H1 (cell line): ENCODE measurements around the gene PSMC1. TPM values are rescaled to one million over a fixed set of nuclear protein-coding genes. Genes with fewer than 3 reads are reported as not detected.
A peak's percentile ranks its signal among the peaks of the same experiment; 100 is the strongest.

Experiments used
- BACH1 ChIP-seq: IDR thresholded peaks from 2 replicates; pipeline ENCODE4 v1.6.1; 2012; ENCODE audit warnings: low read length, improper control_type of control experiment
- CREB1 ChIP-seq: IDR thresholded peaks from 2 replicates; pipeline ENCODE4 v1.6.1; 2012; ENCODE audit warnings: inconsistent platforms
- CTBP2 ChIP-seq: IDR thresholded peaks from 2 replicates; pipeline ENCODE4 v1.7.0; 2011; ENCODE audit warnings: borderline replicate concordance, mild to moderate bottlenecking, moderate library complexity, mixed read lengths, low read length; ENCODE audit not compliant: insufficient read depth, insufficient read length
- E2F6 ChIP-seq: IDR thresholded peaks from 2 replicates; pipeline ENCODE4 v1.6.1; 2012; ENCODE audit warnings: inconsistent platforms
- EGR1 ChIP-seq: IDR thresholded peaks from 2 replicates; pipeline ENCODE4 v1.6.1; 2011; ENCODE audit warnings: low read depth, low read length, borderline replicate concordance
- EP300 ChIP-seq, 2 experiments: IDR thresholded peaks; 1 replicate in 1 of 2; 2 replicates in 1 of 2; pipeline ENCODE4 v1.6.1; 2011 to 2012; ENCODE audit warnings: low read depth in 2 of 2, low read length in 2 of 2, mild to moderate bottlenecking in 2 of 2, borderline replicate concordance in 1 of 2, inconsistent platforms in 1 of 2, moderate library complexity in 1 of 2
- GABPA ChIP-seq: IDR thresholded peaks from 2 replicates; pipeline ENCODE4 v1.6.1; 2011; ENCODE audit warnings: mild to moderate bottlenecking, low read length, moderate library complexity, borderline replicate concordance; ENCODE audit not compliant: insufficient read depth
- JUN ChIP-seq: IDR thresholded peaks from 2 replicates; pipeline ENCODE4 v1.6.1; 2011; ENCODE audit warnings: low read depth, mild to moderate bottlenecking, improper control_type of control experiment, low read length
- JUND ChIP-seq: IDR thresholded peaks from 2 replicates; pipeline ENCODE4 v1.6.1; 2011; ENCODE audit warnings: mild to moderate bottlenecking, improper control_type of control experiment, low read length
- KDM4A ChIP-seq: IDR thresholded peaks from one replicate; pipeline ENCODE4 v1.7.1; 2012; ENCODE audit warnings: low read depth, mild to moderate bottlenecking, moderate library complexity, low read length, inconsistent platforms; ENCODE audit not compliant: severe bottlenecking
- KDM5A ChIP-seq: fragments of 200-600 bp; IDR thresholded peaks from 2 replicates; pipeline ENCODE4 v1.7.1; 2012; ENCODE audit warnings: mild to moderate bottlenecking, low read length, inconsistent platforms, mixed read lengths
- MAX ChIP-seq: IDR thresholded peaks from 2 replicates; pipeline ENCODE4 v1.6.1; 2012; ENCODE audit warnings: inconsistent platforms
- NANOG ChIP-seq: IDR thresholded peaks from 2 replicates; pipeline ENCODE4 v1.6.1; 2011; ENCODE audit warnings: low read length, low read depth, mild to moderate bottlenecking, inconsistent platforms; ENCODE audit not compliant: insufficient read depth, poor library complexity, severe bottlenecking
- PHF8 ChIP-seq: fragments of 200-600 bp; sonication (generic); conservative IDR thresholded peaks from 2 replicates; pipeline ENCODE4 v1.7.1; 2012; ENCODE audit warnings: low read depth, mild to moderate bottlenecking, inconsistent platforms, low read length, moderate library complexity
- POLR2A ChIP-seq, 2 experiments: IDR thresholded peaks; 1 replicate in 1 of 2; 2 replicates in 1 of 2; pipeline ENCODE4 v1.6.1; 2011; ENCODE audit warnings: low read depth in 2 of 2, low read length in 2 of 2, mild to moderate bottlenecking in 2 of 2; ENCODE audit errors: control extremely low read depth in 1 of 2
- POLR2AphosphoS5 ChIP-seq: IDR thresholded peaks from 2 replicates; pipeline ENCODE4 v1.6.1; 2011; ENCODE audit warnings: low read depth, low read length
- SIX5 ChIP-seq: IDR thresholded peaks from 2 replicates; pipeline ENCODE4 v1.6.1; 2011; ENCODE audit warnings: mild to moderate bottlenecking, low read depth, low read length
- SRF ChIP-seq: IDR thresholded peaks from 2 replicates; pipeline ENCODE4 v1.6.1; 2011; ENCODE audit warnings: mild to moderate bottlenecking, low read depth, low read length, moderate library complexity
- TAF1 ChIP-seq: IDR thresholded peaks from 2 replicates; pipeline ENCODE4 v1.6.1; 2011; ENCODE audit warnings: mild to moderate bottlenecking, low read depth, low read length
- TBP ChIP-seq: IDR thresholded peaks from 2 replicates; pipeline ENCODE4 v1.6.1; 2011; ENCODE audit warnings: low read depth, low read length, improper control_type of control experiment
- TEAD4 ChIP-seq: IDR thresholded peaks from 2 replicates; pipeline ENCODE4 v1.6.1; 2012; ENCODE audit warnings: low read depth, low read length, inconsistent platforms, mixed read lengths
- USF2 ChIP-seq: IDR thresholded peaks from 2 replicates; pipeline ENCODE4 v1.6.1; 2011; ENCODE audit warnings: low read length, improper control_type of control experiment
- YY1 ChIP-seq: IDR thresholded peaks from 2 replicates; pipeline ENCODE4 v1.6.1; 2011; ENCODE audit warnings: low read depth, mild to moderate bottlenecking, low read length
- polyA plus RNA-seq, 7 experiments: library from polyadenylated mRNA; depleted of rRNA in 3 of 7; stranded (reverse) in 5 of 7; unstranded in 2 of 7; fragments of >200 nt in 5 of 7; fragments of 200-250 nt in 2 of 7; gene quantifications; 1 replicate in 5 of 7; 2 replicates in 1 of 7; 4 replicates in 1 of 7; pipeline versions ENCODE4 v1.2.1 to v1.2.3, GENCODE V29; 2011 to 2013; ENCODE audit warnings: missing spikeins in 2 of 7, mixed read lengths in 2 of 7
- total RNA-seq: library from RNA; stranded (reverse); fragmentation: NEBNext Ultra II Directional; extraction: Animal tissue kit (Norgen Biotek cat#: 25700); gene quantifications from 2 replicates; pipeline ENCODE4 v1.2.1, GENCODE V29; 2021

Gene PSMC1
- total and polyA plus RNA-seq, 2 of the 8 experiments (the other 6 are each of a cell fraction or from before 2014, with no cell fraction given), result 46.2 to 99.6 TPM

- TF ChIP-seq USF2 (no peak), CREB1 (peak; percentile 38; the same call in 1 of the 2 replicates), E2F6 (no peak; the same call in 1 of the 2 replicates), TBP (peak; percentile 88), JUN (no peak), GABPA (peak; percentile 96), SRF (no peak), KDM4A (peak; percentile 79), BACH1 (peak; percentile 60), EGR1 (peak; percentile 42; the same call in 1 of the 2 replicates), SIX5 (no peak), EP300 (IDR thresholded peaks at IDR 0.05; ENCODE audit: borderline replicate concordance in 1 of 2, low read depth in 2 of 2, low read length in 2 of 2) (peak in 1 of 2 experiments; percentile 24; a peak in 1 of 3 replicates), TAF1 (peak; percentile 92), POLR2AphosphoS5 (peak; percentile 87), KDM5A (peak; percentile 66; the same call in 1 of the 2 replicates), TEAD4 (no peak), YY1 (peak; percentile 79), POLR2A (IDR thresholded peaks at IDR 0.05; ENCODE audit: control extremely low read depth in 1 of 2, low read depth in 2 of 2, low read length in 2 of 2) (peak; percentile 82 to 91), CTBP2 (no peak), MAX (peak; percentile 10; the same call in 1 of the 2 replicates), JUND (peak; percentile 36; the same call in 1 of the 2 replicates), NANOG (peak; percentile 26), PHF8 (peak; percentile 87)
Measured at GRCh38 chr14:90256354-90257131, at the start of gene PSMC1 (continued).
